ENCODE results near the gene FAM151A.

Gene FAM151A

DNA sequence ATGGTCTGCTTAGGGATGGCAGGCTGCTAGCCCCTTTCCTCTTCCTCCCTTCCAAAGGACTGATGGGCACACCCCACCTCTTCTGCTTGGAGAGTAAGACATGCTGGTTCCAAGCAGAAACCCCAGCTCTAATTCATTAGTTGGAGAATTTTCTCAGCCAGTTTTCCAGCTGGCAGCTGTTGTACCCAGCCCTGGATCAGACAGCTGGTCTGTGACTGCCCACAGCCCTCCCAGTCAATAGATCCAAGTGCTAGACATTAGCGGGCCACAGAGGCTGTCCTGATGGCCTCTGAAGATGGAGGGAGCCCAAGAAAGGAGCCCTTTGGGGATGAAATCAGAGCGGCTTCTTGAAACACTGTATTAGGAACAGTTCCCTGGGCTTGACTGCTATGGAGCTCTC, 39.5 kb downstream of the FAM151A start:
- no peak for DNase-seq (ENCODE audit: low read depth)
- no peak overlapping the region for H3K4me3 ChIP-seq (ENCODE audit: low read length)
- TF ChIP-seq, protein P1, sequence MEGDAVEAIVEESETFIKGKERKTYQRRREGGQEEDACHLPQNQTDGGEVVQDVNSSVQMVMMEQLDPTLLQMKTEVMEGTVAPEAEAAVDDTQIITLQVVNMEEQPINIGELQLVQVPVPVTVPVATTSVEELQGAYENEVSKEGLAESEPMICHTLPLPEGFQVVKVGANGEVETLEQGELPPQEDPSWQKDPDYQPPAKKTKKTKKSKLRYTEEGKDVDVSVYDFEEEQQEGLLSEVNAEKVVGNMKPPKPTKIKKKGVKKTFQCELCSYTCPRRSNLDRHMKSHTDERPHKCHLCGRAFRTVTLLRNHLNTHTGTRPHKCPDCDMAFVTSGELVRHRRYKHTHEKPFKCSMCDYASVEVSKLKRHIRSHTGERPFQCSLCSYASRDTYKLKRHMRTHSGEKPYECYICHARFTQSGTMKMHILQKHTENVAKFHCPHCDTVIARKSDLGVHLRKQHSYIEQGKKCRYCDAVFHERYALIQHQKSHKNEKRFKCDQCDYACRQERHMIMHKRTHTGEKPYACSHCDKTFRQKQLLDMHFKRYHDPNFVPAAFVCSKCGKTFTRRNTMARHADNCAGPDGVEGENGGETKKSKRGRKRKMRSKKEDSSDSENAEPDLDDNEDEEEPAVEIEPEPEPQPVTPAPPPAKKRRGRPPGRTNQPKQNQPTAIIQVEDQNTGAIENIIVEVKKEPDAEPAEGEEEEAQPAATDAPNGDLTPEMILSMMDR (conservative IDR thresholded peaks at IDR 0.05; ENCODE audit: low read depth, low read length) = no peak

DNA sequence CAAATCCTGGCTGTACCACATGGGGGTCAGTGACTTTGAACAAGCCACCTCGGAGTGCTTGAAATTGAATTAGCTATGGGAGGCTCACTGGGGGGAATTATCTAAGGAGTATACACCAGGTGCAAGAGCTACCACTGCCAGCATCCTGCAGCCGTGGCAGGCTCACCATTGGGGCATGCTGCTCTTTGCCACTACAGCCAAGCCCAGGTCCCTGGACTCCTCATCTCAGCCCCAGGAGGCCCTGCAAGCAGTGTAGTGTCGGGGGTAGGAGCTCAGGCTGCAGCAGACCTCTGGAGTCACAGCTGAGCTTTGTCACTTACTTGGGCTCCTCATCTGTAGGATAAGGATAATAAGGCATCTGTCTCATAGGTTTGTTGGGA, 40.0 kb downstream of the FAM151A start:
- DNase-seq (ENCODE audit: low read depth) = no peak
- H3K4me3 ChIP-seq (ENCODE audit: low read length) = no peak overlapping the region

DNA sequence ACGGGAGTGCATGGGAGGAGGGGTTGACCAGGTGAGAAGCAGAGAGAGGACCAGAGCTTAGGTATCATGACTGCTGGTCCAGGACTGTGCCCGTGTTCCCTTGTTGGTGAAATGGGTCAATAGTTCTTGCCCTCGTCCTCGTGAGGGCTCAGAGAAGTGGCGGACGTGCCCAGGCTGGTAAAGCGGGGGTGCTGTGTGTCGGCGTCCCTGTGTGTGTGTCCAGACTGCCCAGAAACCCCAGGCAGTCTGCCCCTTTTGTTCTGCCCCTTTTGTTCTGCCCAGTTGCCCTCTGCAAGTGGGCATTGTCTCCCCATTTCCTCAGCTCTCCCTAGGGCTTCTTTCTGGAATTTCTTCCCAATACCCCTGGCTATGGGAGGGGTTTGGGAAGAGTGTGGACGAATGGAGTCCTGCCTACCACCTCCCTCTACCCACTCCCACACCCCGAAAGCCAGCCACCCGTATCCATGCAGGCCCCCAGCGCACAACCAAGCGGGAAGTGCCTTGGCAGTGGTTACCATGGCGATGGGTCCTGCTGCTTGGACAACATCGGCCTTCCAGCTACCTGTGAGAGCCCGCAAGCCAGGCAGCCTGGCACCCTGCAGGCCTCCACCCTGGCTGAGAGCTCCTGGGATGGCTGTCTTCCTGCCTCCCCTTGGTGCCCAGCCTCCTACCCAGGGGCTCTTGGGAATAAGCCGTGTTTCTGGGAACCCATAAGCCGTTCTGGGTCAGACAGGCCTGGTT, 40.6 kb downstream of the FAM151A start:
- TF ChIP-seq, protein P1 (conservative IDR thresholded peaks at IDR 0.05; ENCODE audit: low read depth, low read length) = no peak
- no peak for DNase-seq (ENCODE audit: low read depth)

More for the DNA sequence above, 40.0 kb downstream of the FAM151A start:
- TF ChIP-seq, protein P1 (conservative IDR thresholded peaks at IDR 0.05; ENCODE audit: low read depth, low read length) = no peak

DNA sequence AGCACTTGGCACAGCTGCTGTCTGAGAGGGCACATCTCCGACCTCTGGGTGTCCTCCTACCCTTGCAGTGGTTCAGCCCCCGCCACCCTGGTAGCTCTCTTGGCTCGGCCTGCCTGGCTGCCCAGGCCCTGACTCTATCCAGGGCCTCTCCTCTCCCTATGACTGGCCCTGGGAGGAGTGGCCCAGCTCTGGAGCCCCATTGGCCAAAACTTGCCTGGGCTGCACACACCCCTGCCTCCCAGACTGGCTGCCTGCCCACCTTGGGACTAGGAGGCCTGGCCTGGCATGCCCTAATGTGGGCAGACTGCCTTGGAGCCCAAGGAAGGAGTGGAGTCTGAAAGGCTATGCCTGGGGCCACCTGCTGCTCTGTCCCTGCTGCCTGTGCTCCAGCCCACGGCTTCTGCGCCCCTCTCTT, 41.7 kb downstream of the FAM151A start:
- peak; percentile 88 for DNase-seq (ENCODE audit: low read depth)
- TF ChIP-seq, protein P1 (conservative IDR thresholded peaks at IDR 0.05; ENCODE audit: low read depth, low read length) = peak; percentile 1

More for the DNA sequence above, 40.6 kb downstream of the FAM151A start:
- H3K4me3 ChIP-seq (ENCODE audit: low read length) = no peak overlapping the region

DNA sequence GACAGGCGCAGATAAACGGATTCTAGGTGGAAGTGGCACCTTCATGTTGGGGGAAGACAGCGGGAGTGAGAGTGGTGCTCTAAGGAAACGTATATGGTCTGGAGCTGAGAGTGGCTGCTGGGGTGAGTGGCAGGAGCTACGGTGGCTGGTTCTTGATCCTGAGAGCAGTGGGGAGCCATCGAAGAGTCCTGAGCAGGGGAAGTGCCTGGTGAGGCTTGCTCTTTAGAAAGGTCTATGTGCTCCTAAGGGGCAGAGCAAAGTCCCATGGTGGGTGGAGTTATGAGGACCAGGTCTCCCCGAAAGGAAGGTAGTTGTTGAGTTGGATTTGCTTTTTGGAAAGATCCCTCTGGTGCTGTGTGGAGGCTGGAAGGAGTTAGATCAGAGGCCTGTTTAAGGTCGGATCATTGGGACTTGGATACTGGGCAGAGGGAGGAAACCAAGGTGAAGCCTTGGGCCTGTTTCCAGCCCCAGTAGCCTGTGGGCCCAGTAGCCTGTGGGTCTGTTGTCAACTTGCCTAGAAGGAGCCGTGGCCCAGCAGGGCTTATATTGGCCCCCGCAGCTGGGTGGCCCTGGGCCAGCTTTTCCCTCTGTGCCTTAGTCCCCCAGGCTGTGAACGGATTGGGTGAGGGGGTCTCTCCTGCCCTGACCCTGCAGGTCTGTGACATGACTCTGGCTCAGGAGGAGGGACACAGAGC, 42.3 kb downstream of the FAM151A start:
- TF ChIP-seq, protein P1 (conservative IDR thresholded peaks at IDR 0.05; ENCODE audit: low read depth, low read length) = no peak
- no peak for DNase-seq (ENCODE audit: low read depth)
- H3K4me3 ChIP-seq (ENCODE audit: low read length) = no peak overlapping the region

More for the DNA sequence above, 41.7 kb downstream of the FAM151A start:
- no peak overlapping the region for H3K4me3 ChIP-seq (ENCODE audit: low read length)

DNA sequence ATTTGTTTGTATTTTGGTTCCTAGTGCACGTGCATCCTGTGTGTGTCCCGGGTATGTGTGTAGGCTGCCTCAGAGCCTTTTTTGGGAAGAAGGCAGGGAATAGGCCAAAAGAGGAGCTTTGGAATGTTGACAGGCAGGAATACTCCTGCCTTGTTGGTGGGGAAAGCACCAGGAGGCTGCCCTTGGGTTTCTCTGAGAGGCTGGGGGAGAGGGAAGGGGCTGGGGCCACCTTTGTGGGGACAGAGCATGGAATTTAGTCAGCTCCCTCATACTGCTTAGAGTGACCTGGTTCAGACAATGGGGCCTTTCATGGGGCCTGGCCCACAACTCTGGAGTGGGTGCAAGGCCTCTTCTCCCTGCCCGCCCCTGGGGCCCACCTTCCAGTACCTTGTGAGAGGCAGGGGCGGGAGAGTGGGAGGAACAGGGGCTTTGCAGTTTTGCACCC, 44.0 kb downstream of the FAM151A start:
- TF ChIP-seq, protein P1 (conservative IDR thresholded peaks at IDR 0.05; ENCODE audit: low read depth, low read length) = no peak
- H3K4me3 ChIP-seq (ENCODE audit: low read length) = no peak overlapping the region
- DNase-seq (ENCODE audit: low read depth) = no peak

Measured in retinal pigment epithelial cell (primary cell).